HT1080 (cell line): Measurements from ENCODE around the gene SLC15A4. TPM values are rescaled to one million over a fixed set of nuclear protein-coding genes. Genes with fewer than 3 reads are reported as not detected.
A peak's percentile ranks its signal among the peaks of the same experiment; 100 is the strongest.

Source experiments
- DNase-seq: peaks from one replicate; pipeline ENCODE4 v3.0.0-alpha.2; 2015; ENCODE audit warnings: low read depth
- total RNA-seq: library from RNA; depleted of rRNA; stranded (reverse); fragments of >200 nt; shearing (Covaris generic); gene quantifications from 2 replicates; pipeline ENCODE4 v1.2.3, GENCODE V29; 2014; rRNA removed

Gene SLC15A4
- total RNA-seq, 1 experiment from 2014 or later = 22.8 TPM

- DNase-seq = peak; percentile 11
These were observed 68.2 kb downstream of the SLC15A4 start for GRCh38 chr12:128755566-128755965.

GRCh38 chr12:128754275-128754674, 69.5 kb downstream of the SLC15A4 start:
- DNase-seq = no peak

- no peak for DNase-seq
These were observed 70.3 kb downstream of the SLC15A4 start for GRCh38 chr12:128753438-128753837.

DNA sequence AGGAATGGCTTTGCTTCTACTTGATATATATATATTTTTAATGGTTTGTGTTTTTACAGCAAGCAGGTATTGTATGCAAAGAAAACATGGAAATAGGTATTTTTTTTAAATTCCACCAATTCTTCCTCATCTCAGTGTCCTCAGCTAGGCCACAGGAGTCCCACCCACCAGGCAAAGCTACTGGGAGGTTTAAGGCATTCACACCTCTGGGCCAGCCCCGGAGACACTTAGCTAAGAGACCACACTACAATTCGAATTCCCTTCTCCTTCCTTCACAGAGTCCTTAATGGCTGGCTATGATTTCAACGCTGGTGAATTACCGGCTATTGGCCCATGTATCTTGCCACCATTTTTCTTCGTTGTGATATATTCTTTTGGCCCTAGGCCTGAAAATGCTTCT, 71.4 kb downstream of the SLC15A4 start:
- no peak for DNase-seq

- no peak for DNase-seq
These were observed 76.3 kb downstream of the SLC15A4 start for GRCh38 chr12:128747441-128747840.

- no peak for DNase-seq
These were observed 77.7 kb downstream of the SLC15A4 start for GRCh38 chr12:128745772-128746689.

DNA sequence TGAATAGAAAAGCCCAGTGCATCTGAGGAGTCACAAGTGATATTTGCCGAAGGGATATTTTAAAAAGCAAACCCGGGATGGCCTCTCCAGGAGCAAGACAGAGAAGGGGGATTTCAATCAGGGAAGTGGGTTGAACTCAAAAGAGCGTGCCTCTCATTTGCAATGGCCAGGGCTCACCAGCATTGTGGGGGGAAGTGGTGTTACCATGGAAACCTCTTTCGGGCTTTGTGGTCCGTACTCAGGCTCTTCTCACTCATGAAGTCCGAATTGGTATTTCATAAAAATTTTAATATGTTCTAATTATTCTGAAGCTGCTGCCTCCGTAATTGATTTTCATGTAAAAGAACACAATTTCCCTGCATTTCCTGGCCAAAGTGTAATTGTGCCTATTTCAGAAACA, 79.8 kb downstream of the SLC15A4 start:
- DNase-seq = no peak

Other genes starting within 250 kb of the SLC15A4 start
- not detected in 2 replicates for gene GLT1D1, start 29.5 kb upstream of the SLC15A4 start, total RNA-seq